K562 (cell line): ENCODE measurements around the gene RBM3. TPM values are rescaled to one million over a fixed set of nuclear protein-coding genes. Genes with fewer than 3 reads are reported as not detected.

Experiments used
- ATAC-seq: fragments of 200-7000 bp; cut with Tn5 transposase; 3 replicates; pipeline ENCODE4 v1.9.1; 2020; ENCODE audit warnings: moderate library complexity
- BruUV-seq: library from RNA; stranded (reverse); fragments of 400-500 nt; replicated peaks from 2 replicates; lab custom pipeline; 2021; lab: Mats Ljungman, UMichigan
- CTCF ChIA-PET: fragments of 300-600 bp; formaldehyde crosslinking; extraction: SDS; loops from one replicate; lab custom pipeline; 2021; ENCODE audit warnings: low intra/inter-chr PET ratio; lab: Yijun Ruan, JAX
- POLR2A ChIA-PET: fragments of 300-600, 350-650 bp; sonication (Branson Sonifier 250); formaldehyde crosslinking; extraction: SDS; loops from one replicate; lab custom pipeline; 2021; ENCODE audit warnings: antibody characterized with exemption, inconsistent platforms; lab: Yijun Ruan, JAX
- DNase-seq, 4 experiments: peaks; one replicate each; pipeline versions ENCODE4 v3.0.0 to v3.0.0-alpha.2; 2011 to 2018; ENCODE audit warnings: low spot score in 3 of 4, mixed read lengths in 3 of 4; ENCODE audit errors: extremely low read depth in 1 of 4
- FAIRE-seq: peaks from 2 replicates; lab custom pipeline; 2011; peaks lifted over from hg19 to GRCh38; lab: Jason Lieb, UNC
- H2AFZ ChIP-seq: 2 replicates; pipeline ENCODE4 v1.6.0; 2011; ENCODE audit warnings: low read depth, low read length, control low read depth, inconsistent platforms
- H3K27ac ChIP-seq: fragments of 200-600 bp; 3 replicates; pipeline ENCODE4 v1.8.0; 2011; ENCODE audit warnings: low read depth, mild to moderate bottlenecking, control low read depth, inconsistent platforms, low read length, moderate library complexity, mixed read lengths; ENCODE audit errors: extremely low read depth
- H3K27me3 ChIP-seq, 2 experiments: fragments of 300-600 bp in 1 of 2; 2 replicates in 1 of 2; 3 replicates in 1 of 2; pipeline versions ENCODE4 v1.6.0 to v1.8.0; 2011; ENCODE audit warnings: inconsistent platforms in 2 of 2, low read length in 2 of 2, mild to moderate bottlenecking in 1 of 2, mixed read lengths in 1 of 2, moderate library complexity in 1 of 2; ENCODE audit not compliant: control insufficient read depth in 2 of 2, insufficient read depth in 2 of 2
- H3K36me3 ChIP-seq: fragments of 300-600 bp; 3 replicates; pipeline ENCODE4 v1.8.0; 2011; ENCODE audit warnings: mild to moderate bottlenecking, low read length, inconsistent platforms; ENCODE audit not compliant: control insufficient read depth, insufficient read depth
- H3K4me1 ChIP-seq, 2 experiments: fragments of 200-600 bp in 1 of 2; replicated peaks in 1 of 2; 2 replicates in 1 of 2; 3 replicates in 1 of 2; pipeline versions ENCODE4 v1.5.1 to v1.8.0; 2011; ENCODE audit warnings: inconsistent platforms in 2 of 2, low read length in 2 of 2, mild to moderate bottlenecking in 1 of 2, mixed read lengths in 1 of 2, moderate library complexity in 1 of 2; ENCODE audit not compliant: control insufficient read depth in 2 of 2, insufficient read depth in 2 of 2
- H3K4me2 ChIP-seq: 2 replicates; pipeline ENCODE4 v1.6.1; 2011; ENCODE audit warnings: low read length, control low read depth, inconsistent platforms, mixed read lengths; ENCODE audit not compliant: insufficient read depth
- H3K4me3 ChIP-seq: fragments of 200-600 bp; sonication (generic), shearing (Covaris generic); 2 replicates; pipeline ENCODE4 v1.5.1; 2016; ENCODE audit warnings: control low read depth, inconsistent platforms
- H3K79me2 ChIP-seq: fragments of 200-600 bp; 3 replicates; pipeline ENCODE4 v1.8.0; 2011; ENCODE audit warnings: low read length, inconsistent platforms; ENCODE audit not compliant: control insufficient read depth, insufficient read depth
- H3K9ac ChIP-seq, 2 experiments: 2 replicates each; pipeline versions ENCODE4 v1.6.0 to v1.6.1; 2011; ENCODE audit warnings: low read depth in 2 of 2, low read length in 2 of 2, control low read depth in 1 of 2, inconsistent platforms in 1 of 2, mild to moderate bottlenecking in 1 of 2, mixed read lengths in 1 of 2; ENCODE audit not compliant: insufficient read depth in 1 of 2
- H3K9me1 ChIP-seq: one replicate; pipeline ENCODE4 v1.6.0; 2011; ENCODE audit warnings: inconsistent platforms, mild to moderate bottlenecking, low read length, moderate library complexity; ENCODE audit not compliant: control insufficient read depth, insufficient read depth
- H3K9me3 ChIP-seq: replicated peaks from 2 replicates; pipeline ENCODE4 v1.5.1; 2011; ENCODE audit warnings: low read depth, low read length, inconsistent platforms; ENCODE audit not compliant: control insufficient read depth, insufficient read depth
- H4K20me1 ChIP-seq: replicated peaks from 2 replicates; pipeline ENCODE4 v1.6.1; 2011; ENCODE audit warnings: low read length, inconsistent platforms, mixed read lengths; ENCODE audit not compliant: control insufficient read depth, insufficient read depth
- CREBBP ChIP-seq: IDR thresholded peaks from one replicate; pipeline ENCODE4 v1.6.1; 2012; ENCODE audit warnings: low read depth, mild to moderate bottlenecking, control low read depth, inconsistent platforms, low read length
- EHMT2 ChIP-seq: fragments of 450-650 bp; IDR thresholded peaks from 2 replicates; pipeline ENCODE4 v1.6.1; 2018; ENCODE audit warnings: antibody characterized with exemption
- KDM5B ChIP-seq: fragments of 200-600 bp; sonication (generic); IDR thresholded peaks from 2 replicates; pipeline ENCODE4 v1.6.1; 2012; ENCODE audit warnings: low read depth, mild to moderate bottlenecking, moderate library complexity, low read length, control low read depth, inconsistent platforms; ENCODE audit not compliant: insufficient replicate concordance
- POLR2G ChIP-seq: fragments of 200-400 bp; formaldehyde crosslinking; IDR thresholded peaks from 2 replicates; pipeline ENCODE4 v1.6.1; 2017; ENCODE audit warnings: low read depth, mild to moderate bottlenecking, antibody characterized with exemption, low read length, moderate library complexity
- RBFOX2 ChIP-seq: fragments of 200-400 bp; formaldehyde crosslinking; IDR thresholded peaks from 2 replicates; pipeline ENCODE4 v1.6.1; 2017; ENCODE audit warnings: low read depth, mild to moderate bottlenecking, low read length, moderate library complexity
- SUPT5H ChIP-seq: fragments of 450-650 bp; IDR thresholded peaks from 2 replicates; pipeline ENCODE4 v1.6.1; 2016
- TCFL5 ChIP-seq: fragments of 250-450 bp; sonication (Bioruptor Pico); conservative IDR thresholded peaks from 2 replicates; pipeline ENCODE4 v1.6.1; 2021; ENCODE audit warnings: mild to moderate bottlenecking, moderate library complexity, matching md5 sums
- WGBS: fragments of 100-300 bp; shearing (Covaris generic); methylation state at CpG from one replicate; pipeline ENCODE4 v1.1.6; 2016; ENCODE audit warnings: low coverage, mixed read lengths; ENCODE audit not compliant: insufficient coverage; ENCODE audit errors: missing lambda C conversion rate; 5-methylcytosine and 5-hydroxymethylcytosine counted together
- in situ Hi-C: fragments of 300-500 bp; cut with MboI; formaldehyde crosslinking; loops from 4 replicates; pipeline ENCODE4 v1.15.0; 2018; ENCODE audit warnings: inconsistent platforms, mixed read lengths
- intact Hi-C: fragments of 100-400 bp; cut with micrococcal nuclease; formaldehyde crosslinking; loops from 2 replicates; pipeline ENCODE4 v1.14.2; 2022
- polyA plus RNA-seq, 8 experiments: library from polyadenylated mRNA; depleted of rRNA in 4 of 8; stranded (reverse) in 5 of 8; unstranded in 3 of 8; fragments of >200 nt; fragmentation: Nextera tagmentation in 2 of 8; fragmentation: Illumina TruSeq in 1 of 8; extraction: Ambion mirVana in 2 of 8; extraction: Trizol in 1 of 8; gene quantifications; 2 replicates each; pipeline versions ENCODE4 v1.2.1 to v1.2.3, GENCODE V29; 2011 to 2014; ENCODE audit warnings: inconsistent platforms in 1 of 8, missing spikeins in 1 of 8
- total RNA-seq, 7 experiments: library from RNA; depleted of rRNA in 6 of 7; stranded (reverse); fragments of >200 nt in 6 of 7; fragmentation: Illumina TruSeq in 2 of 7; extraction: Trizol in 2 of 7; gene quantifications; 2 replicates each; pipeline versions ENCODE4 v1.2.1 to v1.2.3, GENCODE V29; 2011 to 2021; ENCODE audit warnings: low replicate concordance in 1 of 7
- TF ChIP-seq, protein P1 (sequence below): fragments of 450-650 bp; formaldehyde crosslinking; conservative IDR thresholded peaks from 2 replicates; pipeline ENCODE4 v1.4.0; 2022; ENCODE audit warnings: mild to moderate bottlenecking, missing genetic modification characterization
- TF ChIP-seq, protein P2 (sequence below): IDR thresholded peaks from 2 replicates; pipeline ENCODE4 v1.6.1; 2012; ENCODE audit warnings: low read depth, low read length, improper control_type of control experiment, borderline replicate concordance

Gene RBM3
- total and polyA plus RNA-seq, 9 of the 15 experiments (the other 6 are each of a cell fraction or from before 2014, with no cell fraction given): 70.3 to 272 (median 209) TPM

DNA sequence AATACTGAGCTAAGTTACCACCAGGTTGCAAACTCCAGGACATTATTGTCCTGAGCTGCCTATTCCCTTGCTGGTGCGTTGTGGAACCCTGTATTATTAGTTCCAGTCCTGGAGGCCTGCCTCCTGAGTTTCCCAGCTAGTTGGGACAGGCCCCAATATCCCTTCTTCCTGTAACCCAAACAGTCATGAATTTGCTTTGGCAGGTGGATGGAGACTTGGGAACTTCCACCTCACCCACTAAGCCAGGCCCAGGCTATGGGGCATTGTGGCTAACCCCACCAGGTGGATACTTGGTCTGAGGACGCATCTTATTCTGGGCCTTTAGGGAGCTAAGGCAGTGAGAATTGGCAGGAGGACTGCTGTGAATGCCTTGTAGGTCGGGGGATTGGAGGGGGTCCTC, 5.0 kb downstream of the RBM3 start:
- BruUV-seq: no TSS peak
- Histone ChIP-seq H3K4me2 (no peak overlapping the region), H3K27ac (no peak overlapping the region), H3K9me1 (peaks cover 10% of the 10 kb centered on the region), H4K20me1 (peaks cover 15% of the 10 kb centered on the region; the same call in 1 of the 2 replicates), H3K27me3 (no peaks in the 10 kb centered on the region), H3K79me2 (peaks cover 34% of the 10 kb centered on the region), H3K9me3 (no peaks in the 10 kb centered on the region), H3K36me3 (peaks cover 47% of the 10 kb centered on the region), H2AFZ (no peak overlapping the region), H3K9ac (no peak overlapping the region), H3K4me3 (no peak overlapping the region), H3K4me1 (peaks cover 10 to 14% of the 10 kb centered on the region in 2 experiments; a peak in 4 of 5 replicates)
- POLR2A ChIA-PET: interaction anchor here (0.5 to 1.8 kb wide), 6 partner anchors 11 to 1460 kb away, joined by 3 to 8 read pairs (median 3); no protein-coding TSS in a partner anchor
- in situ Hi-C loops (no loop called here), intact Hi-C loops (loop anchor here (10.0 kb wide), 1 partner anchor 54 kb away; the partner anchor contains the start of gene EBP)
- TF ChIP-seq, protein P1, sequence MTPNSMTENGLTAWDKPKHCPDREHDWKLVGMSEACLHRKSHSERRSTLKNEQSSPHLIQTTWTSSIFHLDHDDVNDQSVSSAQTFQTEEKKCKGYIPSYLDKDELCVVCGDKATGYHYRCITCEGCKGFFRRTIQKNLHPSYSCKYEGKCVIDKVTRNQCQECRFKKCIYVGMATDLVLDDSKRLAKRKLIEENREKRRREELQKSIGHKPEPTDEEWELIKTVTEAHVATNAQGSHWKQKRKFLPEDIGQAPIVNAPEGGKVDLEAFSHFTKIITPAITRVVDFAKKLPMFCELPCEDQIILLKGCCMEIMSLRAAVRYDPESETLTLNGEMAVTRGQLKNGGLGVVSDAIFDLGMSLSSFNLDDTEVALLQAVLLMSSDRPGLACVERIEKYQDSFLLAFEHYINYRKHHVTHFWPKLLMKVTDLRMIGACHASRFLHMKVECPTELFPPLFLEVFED (CRISPR knock-in tag): no peak
- TF ChIP-seq SUPT5H (0 out of 2 replicates have a peak, but pooled peaks have one; percentile 8), CREBBP (no peak), RBFOX2 (peak; percentile 44; the same call in 1 of the 2 replicates), TCFL5 (no peak), POLR2G (0 out of 2 replicates have a peak, but pooled peaks have one; percentile 18), EHMT2 (no peak), KDM5B (peak; percentile 21)
- TF ChIP-seq, protein P2, sequence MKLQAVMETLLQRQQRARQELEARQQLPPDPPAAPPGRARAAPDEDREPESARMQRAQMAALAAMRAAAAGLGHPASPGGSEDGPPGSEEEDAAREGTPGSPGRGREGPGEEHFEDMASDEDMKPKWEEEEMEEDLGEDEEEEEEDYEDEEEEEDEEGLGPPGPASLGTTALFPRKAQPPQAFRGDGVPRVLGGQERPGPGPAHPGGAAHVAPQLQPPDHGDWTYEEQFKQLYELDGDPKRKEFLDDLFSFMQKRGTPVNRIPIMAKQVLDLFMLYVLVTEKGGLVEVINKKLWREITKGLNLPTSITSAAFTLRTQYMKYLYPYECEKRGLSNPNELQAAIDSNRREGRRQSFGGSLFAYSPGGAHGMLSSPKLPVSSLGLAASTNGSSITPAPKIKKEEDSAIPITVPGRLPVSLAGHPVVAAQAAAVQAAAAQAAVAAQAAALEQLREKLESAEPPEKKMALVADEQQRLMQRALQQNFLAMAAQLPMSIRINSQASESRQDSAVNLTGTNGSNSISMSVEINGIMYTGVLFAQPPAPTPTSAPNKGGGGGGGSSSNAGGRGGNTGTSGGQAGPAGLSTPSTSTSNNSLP: no peak
- no peak for DNase-seq
- ATAC-seq: peak; percentile 29
- 81% methylated on average over 3 of the region's 3 CpGs for WGBS
- FAIRE-seq: no peak
- CTCF ChIA-PET: no interaction called here
